Panc1 (cell line): Measurements from ENCODE around the gene KIF23. TPM values are rescaled to one million over a fixed set of nuclear protein-coding genes. Genes with fewer than 3 reads are reported as not detected.

ENCODE experiments used
- ATAC-seq: fragments of 200-7000 bp; cut with Tn5 transposase; 2 replicates; pipeline ENCODE4 v1.9.1; 2020; ENCODE audit warnings: mild to moderate bottlenecking, moderate library complexity
- BruUV-seq: library from RNA; stranded (reverse); fragments of 400-500 nt; replicated peaks from 2 replicates; lab custom pipeline; 2021; lab: Mats Ljungman, UMichigan
- CTCF ChIA-PET: fragments of 300-600 bp; sonication (Branson Sonifier 250); formaldehyde crosslinking; loops from one replicate; lab custom pipeline; 2022; ENCODE audit warnings: antibody characterized with exemption; lab: Charles Lee
- POLR2A ChIA-PET: fragments of 300-600 bp; sonication (Branson Sonifier 250); formaldehyde crosslinking; loops from one replicate; lab custom pipeline; 2022; ENCODE audit warnings: antibody characterized with exemption; lab: Charles Lee
- DNase-seq: peaks from one replicate; pipeline ENCODE4 v3.0.0-alpha.2; 2010; ENCODE audit warnings: low read depth, low spot score
- H3K27ac ChIP-seq: 2 replicates; pipeline ENCODE4 v1.5.1; 2011; ENCODE audit warnings: mild to moderate bottlenecking, low read length, inconsistent platforms
- H3K27me3 ChIP-seq: fragments of 200-500 bp; sonication (Bioruptor generic); 2 replicates; pipeline ENCODE4 v1.6.0; 2014; ENCODE audit warnings: low read length, inconsistent platforms; ENCODE audit not compliant: control insufficient read depth, insufficient read depth
- H3K36me3 ChIP-seq: fragments of 200-500 bp; sonication (Bioruptor generic); 2 replicates; pipeline ENCODE4 v1.5.1; 2014; ENCODE audit warnings: inconsistent platforms, mild to moderate bottlenecking, low read length, moderate library complexity; ENCODE audit not compliant: control insufficient read depth, insufficient read depth
- H3K4me1 ChIP-seq: 2 replicates; pipeline ENCODE4 v1.5.1; 2011; ENCODE audit warnings: inconsistent platforms, mild to moderate bottlenecking, low read length, moderate library complexity; ENCODE audit not compliant: control insufficient read depth, insufficient read depth
- H3K4me3 ChIP-seq, 2 experiments: 2 replicates each; pipeline ENCODE4 v1.5.1; 2011 to 2012; ENCODE audit warnings: low read depth in 2 of 2, low read length in 2 of 2, mild to moderate bottlenecking in 2 of 2, inconsistent platforms in 1 of 2, moderate library complexity in 1 of 2
- H3K9me3 ChIP-seq: fragments of 200-500 bp; sonication (Bioruptor generic); 2 replicates; pipeline ENCODE4 v1.5.1; 2014; ENCODE audit warnings: low read depth, mild to moderate bottlenecking, inconsistent platforms, low read length, moderate library complexity; ENCODE audit not compliant: control insufficient read depth, insufficient read depth
- CTCF ChIP-seq: fragments of 450-650 bp; IDR thresholded peaks from 2 replicates; pipeline ENCODE4 v1.5.1; 2017; ENCODE audit warnings: mild to moderate bottlenecking
- POLR2AphosphoS5 ChIP-seq: IDR thresholded peaks from 2 replicates; pipeline ENCODE4 v1.6.1; 2012; ENCODE audit warnings: mild to moderate bottlenecking, low read depth, low read length, moderate library complexity
- REST ChIP-seq, 2 experiments: IDR thresholded peaks; 2 replicates each; pipeline ENCODE4 v1.6.1; 2011 to 2012; ENCODE audit warnings: low read depth in 2 of 2, control low read depth in 1 of 2, low read length in 1 of 2, mild to moderate bottlenecking in 1 of 2, moderate library complexity in 1 of 2; ENCODE audit not compliant: insufficient read depth in 1 of 2
- SIN3A ChIP-seq: IDR thresholded peaks from 2 replicates; pipeline ENCODE4 v1.6.1; 2012; ENCODE audit warnings: low read depth, mild to moderate bottlenecking, low read length, moderate library complexity, borderline replicate concordance; ENCODE audit not compliant: insufficient read depth
- TCF7L2 ChIP-seq: IDR thresholded peaks from 2 replicates; pipeline ENCODE4 v1.6.1; 2011; ENCODE audit warnings: mild to moderate bottlenecking, low read depth, low read length, inconsistent platforms
- in situ Hi-C: cut with HindIII; loops from 2 replicates; pipeline ENCODE4 v1.10.0; 2016; ENCODE audit warnings: low sequenced_read_pairs, low pct_unique_long_range_greater_than_20kb
- intact Hi-C: fragments of 100-400 bp; cut with micrococcal nuclease; formaldehyde crosslinking; loops from one replicate; pipeline ENCODE4 v1.10.0; 2022; ENCODE audit not compliant: unreplicated experiment
- total RNA-seq: library from RNA; stranded (reverse); gene quantifications from one replicate; pipeline ENCODE4 v1.2.1, GENCODE V29; 2021; ENCODE audit not compliant: unreplicated experiment

Gene KIF23
- total RNA-seq, 1 experiment from 2014 or later, result 82.5 TPM

- H3K27ac ChIP-seq, result peak overlapping the region; percentile 58
- H3K9me3 ChIP-seq, result no peaks in the 10 kb centered on the region
- no peak overlapping the region for H3K4me3 ChIP-seq
- H3K4me1 ChIP-seq, result peaks cover 22% of the 10 kb centered on the region; the same call in 1 of the 2 replicates
- no TSS peak for BruUV-seq
- ATAC-seq (no peak), DNase-seq (no peak)
- H3K27me3 ChIP-seq, result no peaks in the 10 kb centered on the region
- in situ Hi-C loops, result no loop called here
- TF ChIP-seq REST (IDR thresholded peaks at IDR 0.05; ENCODE audit: insufficient read depth in 1 of 2, low read depth in 2 of 2, low read length in 1 of 2) (no peak), TCF7L2 (no peak), POLR2AphosphoS5 (no peak), CTCF (no peak), SIN3A (no peak)
- intact Hi-C loops, result no loop called here
- peaks cover 47% of the 10 kb centered on the region for H3K36me3 ChIP-seq
- ChIA-PET POLR2A (no interaction called here), CTCF (no interaction called here)
Measured at GRCh38 chr15:69417581-69417980, 3.4 kb downstream of the KIF23 start.

GRCh38 chr15:69421498-69421897 is 7.3 kb downstream of the KIF23 start:
- Histone ChIP-seq H3K9me3 (no peaks in the 10 kb centered on the region), H3K36me3 (peaks cover 69% of the 10 kb centered on the region), H3K4me1 (peaks cover 10% of the 10 kb centered on the region; the same call in 1 of the 2 replicates), H3K27me3 (no peaks in the 10 kb centered on the region), H3K27ac (no peak overlapping the region), H3K4me3 (no peak overlapping the region)
- TF ChIP-seq SIN3A (no peak), TCF7L2 (no peak), CTCF (no peak), REST (IDR thresholded peaks at IDR 0.05; ENCODE audit: insufficient read depth in 1 of 2, low read depth in 2 of 2, low read length in 1 of 2) (no peak), POLR2AphosphoS5 (no peak)
- in situ Hi-C loops, result no loop called here
- ChIA-PET POLR2A (interaction anchor here (0.7 kb wide), 1 partner anchor 29 kb away, joined by 4 read pairs; no protein-coding TSS in a partner anchor), CTCF (no interaction called here)
- intact Hi-C loops, result no loop called here
- no TSS peak for BruUV-seq
- DNase-seq (no peak), ATAC-seq (no peak)
